GM21786 (cell line): ENCODE measurements around the gene NANOS1.
"Not testable (repeated sequence)": the region's sequence is repeated elsewhere in the genome, so short reads cannot be mapped to it uniquely, and the experiment has no call there.

Experiments used
- ATAC-seq: cut with Tn5 transposase; IDR thresholded peaks from one replicate; pipeline ENCODE4 v1.9.1; 2021; ENCODE audit not compliant: unreplicated experiment

NANOS1 gene

DNA sequence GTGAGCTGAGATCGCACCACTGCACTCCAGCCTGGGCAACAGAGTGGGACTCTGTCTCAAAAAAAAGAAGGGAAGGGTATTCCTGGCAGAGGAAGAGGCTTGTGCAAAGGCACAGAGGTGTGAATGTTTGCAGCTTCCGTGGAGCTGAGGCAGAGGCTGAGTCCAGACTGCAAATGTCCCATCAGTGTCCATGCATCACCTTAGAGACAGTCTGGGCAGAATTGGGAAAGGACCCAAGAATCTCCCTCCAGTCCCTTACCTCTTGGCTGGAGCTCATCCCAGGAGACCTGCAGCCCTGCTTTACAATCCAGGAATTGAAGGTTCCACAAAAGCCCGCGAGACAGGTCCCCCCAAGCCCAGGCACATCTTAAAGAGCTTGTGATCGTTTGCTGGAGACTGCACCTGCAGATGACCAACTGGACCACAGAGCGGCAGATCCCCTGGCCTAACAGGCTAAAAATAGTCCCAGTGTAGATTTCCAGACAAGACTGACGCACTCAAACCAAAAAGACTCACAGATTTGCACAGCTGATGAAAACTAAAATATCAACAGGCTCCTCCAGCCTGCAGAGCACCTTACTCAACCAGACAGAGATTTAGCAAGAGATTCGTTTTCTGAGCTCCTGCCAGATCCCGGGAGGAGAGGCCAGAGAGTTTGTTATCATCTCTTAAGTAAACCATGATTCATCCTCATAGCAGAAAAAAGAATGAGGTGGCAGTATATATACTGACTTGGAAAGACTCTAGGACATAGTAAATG, 22.9 kb upstream of the NANOS1 start:
- ATAC-seq: no peak

DNA sequence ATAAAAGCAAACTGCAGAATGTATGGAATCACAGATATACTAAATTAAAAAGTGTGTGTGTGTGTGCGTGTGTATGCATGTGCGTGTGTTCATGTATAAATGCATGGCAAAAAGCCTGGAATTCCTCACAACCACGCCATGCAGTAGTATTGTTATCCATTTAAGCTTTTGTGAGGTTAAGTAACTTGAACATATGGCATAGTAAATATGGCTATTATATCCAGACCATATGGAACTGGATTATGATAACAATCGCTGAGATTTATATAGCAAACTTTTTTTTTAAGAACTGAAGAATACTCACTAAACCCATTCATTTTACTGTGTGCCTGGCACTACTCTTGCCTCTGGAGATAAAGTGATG, 22.3 kb upstream of the NANOS1 start:
- ATAC-seq: no peak

- ATAC-seq: no peak
These were observed 8.9 kb upstream of the NANOS1 start for GRCh38 chr10:119020627-119020946.

GRCh38 chr10:119022846-119023552, 6.5 kb upstream of the NANOS1 start:
- no peak for ATAC-seq

DNA sequence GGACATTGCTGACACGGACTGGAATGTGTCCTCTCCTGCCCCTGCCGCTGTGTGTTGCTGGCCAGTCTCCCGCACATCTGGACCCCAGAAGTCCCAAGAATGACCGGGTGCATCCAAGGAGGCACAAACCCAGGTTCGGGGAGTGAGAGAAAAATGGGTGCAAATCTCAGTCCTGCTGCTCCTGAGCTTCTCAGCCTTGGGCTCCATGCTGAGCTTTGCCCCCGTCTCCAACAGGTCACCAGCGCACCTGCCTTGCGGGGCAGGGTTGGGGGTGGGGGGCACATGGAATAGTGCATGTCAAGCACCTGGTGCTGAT, 6.0 kb upstream of the NANOS1 start:
- ATAC-seq: no peak

DNA sequence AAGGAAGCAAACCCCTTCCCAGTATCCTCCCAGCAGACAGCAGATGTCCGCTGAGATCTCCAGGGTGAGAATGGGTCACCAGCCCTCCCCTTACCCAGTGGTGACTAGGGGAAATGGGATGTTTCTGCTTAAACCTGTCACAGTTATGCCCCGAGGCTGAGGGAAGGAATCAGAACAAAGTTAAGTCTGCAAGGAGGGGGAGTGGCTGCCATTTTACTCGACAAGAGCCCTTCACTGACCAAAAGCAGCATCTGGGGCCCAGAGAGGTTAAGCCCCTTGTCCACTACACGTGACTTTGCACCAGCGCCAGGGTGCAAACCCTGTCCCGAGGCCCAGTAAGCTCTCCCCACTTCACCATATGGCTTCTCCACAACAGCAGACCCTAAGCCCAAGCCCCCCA, 4.6 kb upstream of the NANOS1 start:
- ATAC-seq: no peak

DNA sequence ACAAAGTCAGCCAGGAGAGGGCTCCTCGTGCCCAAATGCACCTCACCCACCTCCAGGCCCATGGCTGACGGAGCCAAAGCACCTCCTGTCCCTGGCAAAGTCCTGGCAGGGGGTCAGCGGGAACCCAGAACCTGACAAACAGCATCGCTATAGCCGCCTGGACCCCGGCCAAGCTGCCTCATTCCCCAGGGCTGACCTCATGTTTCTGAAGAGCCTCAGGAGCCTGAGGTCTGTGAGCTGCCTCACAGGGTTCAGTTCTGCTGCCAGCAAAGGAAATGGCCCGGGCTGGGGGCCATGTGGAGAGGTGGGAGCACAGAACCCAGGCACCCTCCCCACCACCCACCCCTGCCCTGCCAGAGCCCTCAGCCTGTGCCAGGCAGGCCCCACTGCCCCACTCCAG, 4.2 kb upstream of the NANOS1 start:
- ATAC-seq: no peak

DNA sequence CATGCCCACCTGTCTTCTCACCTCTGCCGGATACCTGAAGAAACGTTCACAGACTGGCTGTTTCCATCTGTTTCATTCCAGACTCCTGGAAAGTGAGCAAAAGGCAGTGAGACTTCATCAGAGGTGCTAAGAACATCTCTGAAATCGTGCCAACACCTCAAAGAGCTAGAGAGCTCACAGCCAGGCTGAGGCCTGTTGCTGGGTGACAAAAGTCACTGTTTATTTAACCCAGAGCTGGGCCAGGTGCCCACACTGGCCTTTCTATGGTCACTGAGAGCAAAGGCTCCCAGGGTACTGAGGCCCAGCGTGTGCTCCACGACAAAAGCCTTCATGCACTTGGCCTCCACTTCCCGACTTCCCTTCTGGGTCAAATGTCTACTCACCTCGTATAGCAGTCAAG, 3.7 kb upstream of the NANOS1 start:
- no peak for ATAC-seq

DNA sequence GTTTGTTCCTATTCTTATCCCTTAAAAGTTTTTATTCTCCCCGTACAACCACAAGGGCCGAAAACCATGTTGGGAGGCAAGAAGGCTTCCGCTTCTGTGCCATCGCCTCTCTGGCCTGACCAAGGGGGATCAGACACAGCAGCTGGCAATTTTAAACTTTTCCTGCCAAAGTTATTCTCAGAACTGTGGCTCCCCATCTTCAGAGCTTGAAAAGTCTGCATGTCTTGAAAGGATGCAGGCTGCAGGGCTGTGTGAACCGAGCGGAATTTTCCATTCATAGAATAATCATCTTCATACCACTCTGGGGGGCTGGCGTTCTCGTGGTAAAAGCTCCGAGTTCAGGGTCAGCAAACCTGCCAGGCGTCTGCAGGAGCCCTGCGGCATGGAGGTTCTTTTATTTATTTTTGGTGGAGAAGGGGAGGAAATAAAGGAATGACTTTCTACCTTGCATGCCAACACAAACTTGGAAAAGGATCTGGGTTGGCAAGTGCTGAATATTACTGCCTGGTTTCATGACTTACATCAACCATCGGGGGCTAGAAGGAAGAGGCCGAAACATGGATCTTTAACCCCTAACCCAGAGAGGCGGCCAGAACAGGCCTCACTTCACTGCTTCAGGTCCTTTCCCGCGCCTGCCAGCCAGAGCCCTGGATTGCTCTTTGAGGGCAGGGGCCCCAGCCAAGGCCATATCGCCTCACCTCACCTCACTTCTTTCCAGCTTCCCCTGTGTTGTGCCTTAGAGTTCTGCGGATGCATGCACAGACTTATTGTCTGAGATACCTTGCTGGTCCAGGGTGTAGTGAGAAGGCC, 3.0 kb upstream of the NANOS1 start:
- ATAC-seq: no peak

DNA sequence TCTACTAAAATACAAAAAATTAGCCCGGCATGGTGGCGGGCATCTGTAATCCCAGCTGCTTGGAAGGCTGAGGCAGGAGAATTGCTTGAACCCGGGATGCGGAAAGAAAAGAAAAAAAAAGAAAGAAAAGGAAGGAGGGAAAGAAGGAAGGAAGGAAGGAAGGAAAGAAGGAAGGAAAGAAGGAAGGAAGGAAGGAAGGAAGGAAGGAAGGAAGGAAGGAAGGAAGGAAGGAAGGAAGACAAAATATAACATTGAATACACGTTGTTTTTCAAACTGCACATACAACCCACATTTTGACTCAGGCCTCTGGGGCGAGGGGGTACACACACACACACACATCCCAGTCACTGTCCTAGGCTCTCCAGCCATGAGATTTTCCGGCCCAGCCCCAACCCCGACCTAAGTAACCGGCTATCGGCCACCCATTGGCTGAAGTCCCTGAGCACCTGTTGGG, 1.0 kb upstream of the NANOS1 start:
- not testable (repeated sequence) for ATAC-seq

GRCh38 chr10:119028900-119029612, 458 bp upstream of the NANOS1 start:
- peak; percentile 41 for ATAC-seq

- ATAC-seq: peak; percentile 60
These were observed 1.1 kb downstream of the NANOS1 start for GRCh38 chr10:119030421-119031250.

DNA sequence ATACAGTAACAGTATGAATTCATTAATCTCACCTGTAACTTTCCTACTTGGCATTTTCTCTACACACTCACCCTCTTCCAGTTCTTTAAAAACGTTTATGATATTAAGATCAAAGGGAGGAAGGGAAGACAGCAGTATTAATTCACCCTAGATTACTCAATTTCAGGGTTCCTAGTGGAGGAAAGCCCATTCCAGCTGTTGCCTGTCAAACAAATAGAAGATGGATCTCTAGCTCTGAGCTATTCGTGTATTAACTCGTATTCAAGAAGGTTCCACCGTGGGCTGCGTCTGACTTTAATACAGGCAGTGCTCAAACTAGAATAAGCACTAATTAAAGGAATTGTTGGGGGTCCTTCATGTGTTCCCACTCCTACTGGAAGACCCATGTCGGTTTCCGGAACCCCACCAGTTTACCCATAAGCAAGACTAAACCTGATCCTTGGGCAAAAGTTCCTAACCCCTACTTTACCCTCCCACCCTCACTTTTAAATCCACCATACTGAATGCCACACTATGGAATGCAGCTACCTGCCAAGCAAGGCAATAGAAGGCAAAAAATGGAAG, 2.1 kb downstream of the NANOS1 start:
- ATAC-seq: no peak

DNA sequence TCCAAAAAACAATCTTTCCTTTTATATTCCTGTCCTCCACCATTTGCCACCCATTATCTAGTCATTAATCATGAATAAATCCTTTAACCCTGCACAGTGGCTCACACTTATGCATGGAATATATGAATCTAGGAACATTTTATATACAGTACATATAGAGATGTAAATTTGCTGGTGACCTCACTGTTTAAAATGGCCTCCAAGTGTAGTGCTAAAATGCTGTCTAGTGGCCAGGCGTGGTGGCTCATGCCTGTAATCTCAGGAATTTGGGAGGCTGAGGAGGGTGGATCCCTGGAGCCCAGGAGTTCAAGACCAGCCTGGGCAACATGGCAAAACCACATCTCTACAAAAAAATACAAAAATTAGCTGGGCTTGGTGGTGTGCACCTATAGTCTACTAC, 9.6 kb downstream of the NANOS1 start:
- ATAC-seq: no peak

GRCh38 chr10:119041326-119041725, 11.8 kb downstream of the NANOS1 start:
- ATAC-seq: no peak

GRCh38 chr10:119042169-119042568, 12.7 kb downstream of the NANOS1 start:
- no peak for ATAC-seq

GRCh38 chr10:119045561-119045960, 16.0 kb downstream of the NANOS1 start:
- no peak for ATAC-seq

DNA sequence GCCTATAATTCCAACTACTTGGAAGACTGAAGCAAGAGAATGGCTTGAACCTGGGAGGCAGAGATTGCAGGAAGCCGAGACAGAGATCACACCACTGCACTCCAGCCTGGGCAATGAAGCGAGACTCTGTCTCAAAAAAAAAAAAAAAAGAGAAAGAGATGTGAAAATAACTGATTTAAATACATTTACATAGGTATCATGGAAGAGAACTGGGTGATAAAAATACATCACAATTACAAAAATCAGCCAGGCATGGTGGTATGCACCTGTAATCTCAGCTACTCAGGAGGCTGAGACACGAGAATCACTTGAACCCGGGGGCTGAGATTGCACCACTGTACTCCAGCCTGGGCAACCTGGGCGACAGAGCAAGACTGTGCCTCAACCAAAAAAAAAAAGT, 19.8 kb downstream of the NANOS1 start:
- no peak for ATAC-seq

GRCh38 chr10:119049777-119050176, 20.3 kb downstream of the NANOS1 start:
- no peak for ATAC-seq

DNA sequence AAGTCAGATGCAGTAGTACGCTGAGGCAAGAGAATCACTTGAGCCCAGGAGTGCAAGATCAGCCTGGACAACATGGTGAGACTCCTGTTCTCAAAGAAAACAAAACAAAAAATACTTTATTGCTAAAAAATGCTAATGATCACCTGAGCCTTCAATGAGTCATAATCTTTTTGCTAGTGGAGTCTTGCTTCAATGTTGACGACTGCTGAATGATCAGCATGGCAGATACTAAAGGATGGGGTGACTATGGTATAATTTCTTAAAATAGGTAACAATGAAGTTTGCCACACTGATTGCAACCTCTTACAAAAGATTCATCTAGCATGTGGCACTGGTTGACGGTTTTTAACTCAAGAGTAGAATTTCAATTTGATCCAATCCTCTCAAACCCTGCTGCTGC, 22.3 kb downstream of the NANOS1 start:
- no peak for ATAC-seq
